ENCODE data around the gene DOK6.

Gene DOK6

GRCh38 chr18:69537183-69537582 is 136.5 kb downstream of the DOK6 start:
- DNase-seq (ENCODE audit: insufficient read length, low spot score) (no peak), FAIRE-seq (no peak)
- TF ChIP-seq POLR2A (IDR thresholded peaks at IDR 0.05; ENCODE audit: low read depth, low read length): no peak

GRCh38 chr18:69538849-69539248 is 138.2 kb downstream of the DOK6 start:
- no peak for TF ChIP-seq POLR2A (IDR thresholded peaks at IDR 0.05; ENCODE audit: low read depth, low read length)
- DNase-seq (ENCODE audit: insufficient read length, low spot score): no peak
- no peak for FAIRE-seq

GRCh38 chr18:69539404-69539803 is 138.7 kb downstream of the DOK6 start:
- FAIRE-seq: no peak
- no peak for DNase-seq (ENCODE audit: insufficient read length, low spot score)
- TF ChIP-seq POLR2A (IDR thresholded peaks at IDR 0.05; ENCODE audit: low read depth, low read length): no peak

- DNase-seq (ENCODE audit: insufficient read length, low spot score) (no peak), FAIRE-seq (no peak)
- no peak for TF ChIP-seq POLR2A (IDR thresholded peaks at IDR 0.05; ENCODE audit: low read depth, low read length)
These were observed 155.5 kb downstream of the DOK6 start for GRCh38 chr18:69556228-69556627.

- FAIRE-seq (no peak), DNase-seq (ENCODE audit: insufficient read length, low spot score) (no peak)
- TF ChIP-seq POLR2A (IDR thresholded peaks at IDR 0.05; ENCODE audit: low read depth, low read length): no peak
These were observed 156.6 kb downstream of the DOK6 start for GRCh38 chr18:69557282-69557681.

GRCh38 chr18:69558052-69558451 is 157.4 kb downstream of the DOK6 start:
- DNase-seq (ENCODE audit: insufficient read length, low spot score): no peak
- TF ChIP-seq POLR2A (IDR thresholded peaks at IDR 0.05; ENCODE audit: low read depth, low read length): no peak
- FAIRE-seq: no peak

- no peak for DNase-seq (ENCODE audit: insufficient read length, low spot score)
- FAIRE-seq: no peak
- TF ChIP-seq POLR2A (IDR thresholded peaks at IDR 0.05; ENCODE audit: low read depth, low read length): no peak
These were observed 158.9 kb downstream of the DOK6 start for GRCh38 chr18:69559604-69560003.

GRCh38 chr18:69564602-69565001 is 163.9 kb downstream of the DOK6 start:
- DNase-seq (ENCODE audit: insufficient read length, low spot score) (no peak), FAIRE-seq (no peak)
- no peak for TF ChIP-seq POLR2A (IDR thresholded peaks at IDR 0.05; ENCODE audit: low read depth, low read length)

- FAIRE-seq: no peak
- TF ChIP-seq POLR2A (IDR thresholded peaks at IDR 0.05; ENCODE audit: low read depth, low read length): no peak
These were observed 167.3 kb downstream of the DOK6 start for GRCh38 chr18:69567813-69568488.

GRCh38 chr18:69569133-69569532 is 168.4 kb downstream of the DOK6 start:
- FAIRE-seq (no peak), DNase-seq (ENCODE audit: insufficient read length, low spot score) (no peak)
- TF ChIP-seq POLR2A (IDR thresholded peaks at IDR 0.05; ENCODE audit: low read depth, low read length): no peak

More at GRCh38 chr18:69567813-69568488, 167.3 kb downstream of the DOK6 start:
- DNase-seq (ENCODE audit: insufficient read length, low spot score): no peak

- no peak for DNase-seq (ENCODE audit: insufficient read length, low spot score)
- TF ChIP-seq POLR2A (IDR thresholded peaks at IDR 0.05; ENCODE audit: low read depth, low read length): no peak
- FAIRE-seq: no peak
These were observed 173.7 kb downstream of the DOK6 start for GRCh38 chr18:69574401-69574800.

GRCh38 chr18:69580107-69580506 is 179.4 kb downstream of the DOK6 start:
- FAIRE-seq (no peak), DNase-seq (ENCODE audit: insufficient read length, low spot score) (no peak)
- no peak for TF ChIP-seq POLR2A (IDR thresholded peaks at IDR 0.05; ENCODE audit: low read depth, low read length)

GRCh38 chr18:69584429-69584828 is 183.7 kb downstream of the DOK6 start:
- no peak for DNase-seq (ENCODE audit: insufficient read length, low spot score)
- TF ChIP-seq POLR2A (IDR thresholded peaks at IDR 0.05; ENCODE audit: low read depth, low read length): no peak
- no peak for FAIRE-seq

- DNase-seq (ENCODE audit: insufficient read length, low spot score) (no peak), FAIRE-seq (no peak)
- TF ChIP-seq POLR2A (IDR thresholded peaks at IDR 0.05; ENCODE audit: low read depth, low read length): no peak
These were observed 185.0 kb downstream of the DOK6 start for GRCh38 chr18:69585696-69586095.

GRCh38 chr18:69586537-69586936 is 185.8 kb downstream of the DOK6 start:
- no peak for TF ChIP-seq POLR2A (IDR thresholded peaks at IDR 0.05; ENCODE audit: low read depth, low read length)
- FAIRE-seq: no peak
- no peak for DNase-seq (ENCODE audit: insufficient read length, low spot score)

- FAIRE-seq (no peak), DNase-seq (ENCODE audit: insufficient read length, low spot score) (no peak)
- TF ChIP-seq POLR2A (IDR thresholded peaks at IDR 0.05; ENCODE audit: low read depth, low read length): no peak
These were observed 187.6 kb downstream of the DOK6 start for GRCh38 chr18:69588301-69588700.
